Osteoblast (primary cell): ENCODE measurements around the gene MIA2. TPM values are rescaled to one million over a fixed set of nuclear protein-coding genes. Genes with fewer than 3 reads are reported as not detected.

Experiments used
- DNase-seq: peaks from one replicate; pipeline ENCODE4 v3.0.0; 2011; ENCODE audit warnings: low spot score, mixed read lengths; ENCODE audit not compliant: insufficient read length; ENCODE audit errors: missing footprints
- H2AFZ ChIP-seq: 2 replicates; pipeline ENCODE4 v1.6.0; 2011; ENCODE audit warnings: mild to moderate bottlenecking, low read length
- H3K27ac ChIP-seq: 2 replicates; pipeline ENCODE4 v1.5.1; 2011; ENCODE audit warnings: mild to moderate bottlenecking, low read depth, low read length, moderate library complexity
- H3K27me3 ChIP-seq: 2 replicates; pipeline ENCODE4 v1.6.0; 2012; ENCODE audit warnings: mild to moderate bottlenecking, control low read depth, inconsistent platforms, low read length, moderate library complexity; ENCODE audit not compliant: insufficient read depth
- H3K36me3 ChIP-seq: 2 replicates; pipeline ENCODE4 v1.5.1; 2011; ENCODE audit warnings: mild to moderate bottlenecking, low read length, control low read depth, moderate library complexity; ENCODE audit not compliant: insufficient read depth
- H3K4me1 ChIP-seq: 2 replicates; pipeline ENCODE4 v1.5.1; 2011; ENCODE audit warnings: mild to moderate bottlenecking, low read length, control low read depth, moderate library complexity; ENCODE audit not compliant: insufficient read depth
- H3K4me2 ChIP-seq: 2 replicates; pipeline ENCODE4 v1.6.0; 2011; ENCODE audit warnings: mild to moderate bottlenecking, low read length; ENCODE audit not compliant: insufficient read depth
- H3K4me3 ChIP-seq: fragments of 200-600 bp; sonication (generic); 3 replicates; pipeline ENCODE4 v1.5.1; 2012; ENCODE audit warnings: mild to moderate bottlenecking, low read length, inconsistent platforms; ENCODE audit not compliant: insufficient read depth
- H3K79me2 ChIP-seq: 2 replicates; pipeline ENCODE4 v1.6.0; 2012; ENCODE audit warnings: mild to moderate bottlenecking, low read length, control low read depth, inconsistent platforms; ENCODE audit not compliant: insufficient read depth
- H3K9me3 ChIP-seq: 2 replicates; pipeline ENCODE4 v1.5.1; 2011; ENCODE audit warnings: low read depth, low read length, control low read depth
- H4K20me1 ChIP-seq: 2 replicates; pipeline ENCODE4 v1.6.0; 2012; ENCODE audit warnings: mild to moderate bottlenecking, low read length, control low read depth; ENCODE audit not compliant: insufficient read depth
- total RNA-seq: library from RNA; depleted of rRNA; stranded (reverse); fragments of >200 nt; gene quantifications from 2 replicates; pipeline ENCODE4 v1.2.3, GENCODE V29; 2012
- TF ChIP-seq, protein P1 (sequence below): IDR thresholded peaks from 2 replicates; pipeline ENCODE4 v1.5.1; 2011; ENCODE audit warnings: mild to moderate bottlenecking, low read depth, low read length, moderate library complexity; ENCODE audit errors: extremely low read depth

Gene MIA2
- total RNA-seq, 1 donor = 25.0 TPM

DNA sequence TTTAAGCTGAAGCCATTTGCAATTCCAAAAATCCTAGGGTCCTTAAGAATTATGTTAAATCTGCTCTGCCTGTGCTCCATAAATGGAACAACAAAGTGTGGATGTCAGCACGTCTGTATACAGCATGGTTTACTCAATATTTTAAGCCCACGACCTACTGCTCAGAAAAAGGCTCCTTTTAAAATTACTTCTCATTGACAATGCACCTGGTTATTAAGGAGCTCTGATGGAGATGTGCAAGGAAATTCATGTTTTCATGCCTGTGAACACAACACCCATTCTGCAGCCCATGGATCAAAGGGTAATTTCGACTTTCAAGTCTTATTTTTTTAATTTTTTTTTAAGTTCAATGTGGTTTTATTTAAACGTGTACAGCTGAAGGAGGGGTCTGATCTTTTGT lies 150.5 kb downstream of the MIA2 start:
- TF ChIP-seq, protein P1, sequence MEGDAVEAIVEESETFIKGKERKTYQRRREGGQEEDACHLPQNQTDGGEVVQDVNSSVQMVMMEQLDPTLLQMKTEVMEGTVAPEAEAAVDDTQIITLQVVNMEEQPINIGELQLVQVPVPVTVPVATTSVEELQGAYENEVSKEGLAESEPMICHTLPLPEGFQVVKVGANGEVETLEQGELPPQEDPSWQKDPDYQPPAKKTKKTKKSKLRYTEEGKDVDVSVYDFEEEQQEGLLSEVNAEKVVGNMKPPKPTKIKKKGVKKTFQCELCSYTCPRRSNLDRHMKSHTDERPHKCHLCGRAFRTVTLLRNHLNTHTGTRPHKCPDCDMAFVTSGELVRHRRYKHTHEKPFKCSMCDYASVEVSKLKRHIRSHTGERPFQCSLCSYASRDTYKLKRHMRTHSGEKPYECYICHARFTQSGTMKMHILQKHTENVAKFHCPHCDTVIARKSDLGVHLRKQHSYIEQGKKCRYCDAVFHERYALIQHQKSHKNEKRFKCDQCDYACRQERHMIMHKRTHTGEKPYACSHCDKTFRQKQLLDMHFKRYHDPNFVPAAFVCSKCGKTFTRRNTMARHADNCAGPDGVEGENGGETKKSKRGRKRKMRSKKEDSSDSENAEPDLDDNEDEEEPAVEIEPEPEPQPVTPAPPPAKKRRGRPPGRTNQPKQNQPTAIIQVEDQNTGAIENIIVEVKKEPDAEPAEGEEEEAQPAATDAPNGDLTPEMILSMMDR = no peak
- H2AFZ ChIP-seq = no peak overlapping the region
- no peak for DNase-seq

DNA sequence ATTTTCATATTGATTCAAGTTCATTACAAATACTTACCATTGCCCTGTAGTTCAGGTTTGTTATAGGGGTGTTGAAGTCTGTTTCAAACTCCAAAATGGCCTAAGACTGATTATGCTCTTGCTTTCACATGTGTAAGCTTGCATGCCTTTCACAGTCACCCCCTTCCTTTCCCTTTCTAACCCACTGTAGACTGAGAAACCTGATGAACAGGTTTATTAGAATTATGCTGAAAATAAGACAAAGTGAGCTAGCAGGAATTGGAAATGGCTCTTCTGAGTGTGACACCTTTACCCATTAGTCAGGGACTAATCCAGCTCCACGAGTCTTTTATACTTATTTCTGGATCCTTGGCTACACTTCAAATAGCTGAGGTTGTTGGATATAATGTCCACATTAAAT lies 159.6 kb downstream of the MIA2 start:
- TF ChIP-seq, protein P1 = no peak
- Histone ChIP-seq H3K9me3 (no peaks in the 10 kb centered on the region), H3K36me3 (no peaks in the 10 kb centered on the region), H2AFZ (no peak overlapping the region), H3K27ac (no peak overlapping the region), H3K4me2 (no peak overlapping the region), H4K20me1 (no peaks in the 10 kb centered on the region), H3K4me3 (no peak overlapping the region), H3K27me3 (no peaks in the 10 kb centered on the region), H3K4me1 (no peaks in the 10 kb centered on the region), H3K79me2 (no peaks in the 10 kb centered on the region)
- no peak for DNase-seq

More for the DNA sequence above, 150.5 kb downstream of the MIA2 start:
- Histone ChIP-seq H3K4me2 (no peak overlapping the region), H3K27ac (no peak overlapping the region), H3K4me3 (no peak overlapping the region), H3K27me3 (no peaks in the 10 kb centered on the region), H3K36me3 (peaks cover 3% of the 10 kb centered on the region), H3K4me1 (no peaks in the 10 kb centered on the region), H3K79me2 (no peaks in the 10 kb centered on the region), H3K9me3 (no peaks in the 10 kb centered on the region), H4K20me1 (no peaks in the 10 kb centered on the region)

DNA sequence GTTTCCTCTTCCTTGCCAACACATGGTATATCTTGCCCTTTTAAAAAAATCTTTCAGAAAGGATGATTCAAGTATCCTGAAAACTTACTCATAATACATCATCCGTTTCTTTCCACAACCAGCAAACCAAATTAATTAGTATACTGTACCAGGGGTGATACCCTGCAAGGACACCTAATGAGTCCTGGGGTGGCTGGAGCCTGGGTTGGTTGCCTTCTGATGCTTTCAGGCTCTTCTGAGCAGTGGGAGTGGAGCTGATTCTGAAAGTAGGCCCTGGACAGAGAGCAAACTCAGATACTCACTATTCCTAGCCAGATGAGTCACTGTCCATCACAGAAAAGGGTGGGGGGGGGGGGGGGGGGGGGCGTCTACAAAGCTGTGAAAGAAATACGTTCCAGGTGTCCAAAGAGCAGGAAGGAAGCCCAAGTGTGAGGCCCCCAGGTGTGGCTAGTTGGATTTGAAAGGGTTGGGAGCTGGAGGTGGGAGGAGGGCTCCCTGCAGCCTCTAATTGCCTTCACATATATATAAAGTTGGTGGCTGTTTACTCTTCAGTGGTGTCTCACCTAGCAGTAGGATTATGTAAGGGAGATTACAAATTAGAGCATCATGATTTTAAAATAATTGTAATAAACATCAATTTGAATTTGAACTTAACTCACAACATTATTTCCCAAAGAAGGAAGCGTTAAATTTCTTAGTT lies 162.0 kb downstream of the MIA2 start:
- Histone ChIP-seq H2AFZ (no peak overlapping the region), H3K4me2 (no peak overlapping the region), H3K27ac (no peak overlapping the region), H3K4me1 (no peaks in the 10 kb centered on the region), H3K9me3 (no peaks in the 10 kb centered on the region), H3K36me3 (no peaks in the 10 kb centered on the region), H4K20me1 (no peaks in the 10 kb centered on the region), H3K79me2 (no peaks in the 10 kb centered on the region), H3K27me3 (no peaks in the 10 kb centered on the region), H3K4me3 (no peak overlapping the region)
- TF ChIP-seq, protein P1 = no peak
- DNase-seq = no peak

- H3K79me2 ChIP-seq = no peaks in the 10 kb centered on the region
- no peaks in the 10 kb centered on the region for H3K27me3 ChIP-seq
- H3K4me3 ChIP-seq = no peak overlapping the region
- H2AFZ ChIP-seq = no peak overlapping the region
- TF ChIP-seq, protein P1 = no peak
- H3K36me3 ChIP-seq = no peaks in the 10 kb centered on the region
- no peak for DNase-seq
- no peaks in the 10 kb centered on the region for H3K9me3 ChIP-seq
- no peaks in the 10 kb centered on the region for H4K20me1 ChIP-seq
- H3K4me2 ChIP-seq = no peak overlapping the region
- H3K27ac ChIP-seq = no peak overlapping the region
- no peaks in the 10 kb centered on the region for H3K4me1 ChIP-seq
Observed at GRCh38 chr14:39396448-39396847, 162.7 kb downstream of the MIA2 start.
